ENCODE data around the gene SHMT2. TPM values are rescaled to one million over a fixed set of nuclear protein-coding genes. Genes with fewer than 3 reads are reported as not detected.
A peak's percentile ranks its signal among the peaks of the same experiment; 100 is the strongest.

SHMT2 gene
- total and polyA plus RNA-seq, 9 of the 15 experiments (the other 6 are each of a cell fraction or from before 2014, with no cell fraction given) = 46.1 to 319 (median 115) TPM

DNA sequence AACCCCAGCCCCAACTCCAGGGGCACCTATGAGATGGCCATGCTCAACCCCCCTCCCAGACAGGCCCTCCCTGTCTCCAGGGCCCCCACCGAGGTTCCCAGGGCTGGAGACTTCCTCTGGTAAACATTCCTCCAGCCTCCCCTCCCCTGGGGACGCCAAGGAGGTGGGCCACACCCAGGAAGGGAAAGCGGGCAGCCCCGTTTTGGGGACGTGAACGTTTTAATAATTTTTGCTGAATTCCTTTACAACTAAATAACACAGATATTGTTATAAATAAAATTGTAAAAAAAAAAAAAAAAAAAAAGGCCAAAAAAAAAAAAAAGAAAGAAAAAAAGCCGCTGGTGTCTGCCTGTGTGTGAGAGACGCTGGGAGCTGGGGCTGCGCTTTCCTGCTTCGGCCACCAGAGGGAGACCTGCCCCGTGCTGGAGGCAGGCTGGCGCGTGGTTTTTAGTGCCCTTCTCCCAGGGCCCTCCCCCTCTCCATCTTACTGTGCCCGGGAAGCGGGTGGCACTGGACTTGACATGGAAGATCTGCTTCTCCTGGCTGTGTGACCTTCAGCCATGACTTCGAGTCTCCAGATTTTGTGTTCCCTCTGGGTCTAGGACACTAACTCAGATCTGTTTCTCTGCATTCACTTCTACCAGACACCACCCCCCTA is 16.3 kb upstream of the SHMT2 start (continued):
- TF ChIP-seq, protein P1, sequence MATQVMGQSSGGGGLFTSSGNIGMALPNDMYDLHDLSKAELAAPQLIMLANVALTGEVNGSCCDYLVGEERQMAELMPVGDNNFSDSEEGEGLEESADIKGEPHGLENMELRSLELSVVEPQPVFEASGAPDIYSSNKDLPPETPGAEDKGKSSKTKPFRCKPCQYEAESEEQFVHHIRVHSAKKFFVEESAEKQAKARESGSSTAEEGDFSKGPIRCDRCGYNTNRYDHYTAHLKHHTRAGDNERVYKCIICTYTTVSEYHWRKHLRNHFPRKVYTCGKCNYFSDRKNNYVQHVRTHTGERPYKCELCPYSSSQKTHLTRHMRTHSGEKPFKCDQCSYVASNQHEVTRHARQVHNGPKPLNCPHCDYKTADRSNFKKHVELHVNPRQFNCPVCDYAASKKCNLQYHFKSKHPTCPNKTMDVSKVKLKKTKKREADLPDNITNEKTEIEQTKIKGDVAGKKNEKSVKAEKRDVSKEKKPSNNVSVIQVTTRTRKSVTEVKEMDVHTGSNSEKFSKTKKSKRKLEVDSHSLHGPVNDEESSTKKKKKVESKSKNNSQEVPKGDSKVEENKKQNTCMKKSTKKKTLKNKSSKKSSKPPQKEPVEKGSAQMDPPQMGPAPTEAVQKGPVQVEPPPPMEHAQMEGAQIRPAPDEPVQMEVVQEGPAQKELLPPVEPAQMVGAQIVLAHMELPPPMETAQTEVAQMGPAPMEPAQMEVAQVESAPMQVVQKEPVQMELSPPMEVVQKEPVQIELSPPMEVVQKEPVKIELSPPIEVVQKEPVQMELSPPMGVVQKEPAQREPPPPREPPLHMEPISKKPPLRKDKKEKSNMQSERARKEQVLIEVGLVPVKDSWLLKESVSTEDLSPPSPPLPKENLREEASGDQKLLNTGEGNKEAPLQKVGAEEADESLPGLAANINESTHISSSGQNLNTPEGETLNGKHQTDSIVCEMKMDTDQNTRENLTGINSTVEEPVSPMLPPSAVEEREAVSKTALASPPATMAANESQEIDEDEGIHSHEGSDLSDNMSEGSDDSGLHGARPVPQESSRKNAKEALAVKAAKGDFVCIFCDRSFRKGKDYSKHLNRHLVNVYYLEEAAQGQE (IDR thresholded peaks at IDR 0.05; ENCODE audit: borderline replicate concordance) = peak; percentile 78
- TF ChIP-seq, protein P1 (CRISPR knock-in tag; IDR thresholded peaks at IDR 0.05; ENCODE audit: low read depth) = no peak
- TF ChIP-seq, protein P2, sequence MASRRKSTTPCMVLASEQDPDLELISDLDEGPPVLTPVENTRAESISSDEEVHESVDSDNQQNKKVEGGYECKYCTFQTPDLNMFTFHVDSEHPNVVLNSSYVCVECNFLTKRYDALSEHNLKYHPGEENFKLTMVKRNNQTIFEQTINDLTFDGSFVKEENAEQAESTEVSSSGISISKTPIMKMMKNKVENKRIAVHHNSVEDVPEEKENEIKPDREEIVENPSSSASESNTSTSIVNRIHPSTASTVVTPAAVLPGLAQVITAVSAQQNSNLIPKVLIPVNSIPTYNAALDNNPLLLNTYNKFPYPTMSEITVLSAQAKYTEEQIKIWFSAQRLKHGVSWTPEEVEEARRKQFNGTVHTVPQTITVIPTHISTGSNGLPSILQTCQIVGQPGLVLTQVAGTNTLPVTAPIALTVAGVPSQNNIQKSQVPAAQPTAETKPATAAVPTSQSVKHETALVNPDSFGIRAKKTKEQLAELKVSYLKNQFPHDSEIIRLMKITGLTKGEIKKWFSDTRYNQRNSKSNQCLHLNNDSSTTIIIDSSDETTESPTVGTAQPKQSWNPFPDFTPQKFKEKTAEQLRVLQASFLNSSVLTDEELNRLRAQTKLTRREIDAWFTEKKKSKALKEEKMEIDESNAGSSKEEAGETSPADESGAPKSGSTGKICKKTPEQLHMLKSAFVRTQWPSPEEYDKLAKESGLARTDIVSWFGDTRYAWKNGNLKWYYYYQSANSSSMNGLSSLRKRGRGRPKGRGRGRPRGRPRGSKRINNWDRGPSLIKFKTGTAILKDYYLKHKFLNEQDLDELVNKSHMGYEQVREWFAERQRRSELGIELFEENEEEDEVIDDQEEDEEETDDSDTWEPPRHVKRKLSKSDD (conservative IDR thresholded peaks at IDR 0.05; ENCODE audit: low read length) = no peak
- no peak for TF ChIP-seq FOXM1 (IDR thresholded peaks at IDR 0.05; ENCODE audit: low read depth)
- no peak for TF ChIP-seq FOXM1 (CRISPR knock-in tag; IDR thresholded peaks at IDR 0.05; ENCODE audit: low read depth)
- TF ChIP-seq, protein P3, sequence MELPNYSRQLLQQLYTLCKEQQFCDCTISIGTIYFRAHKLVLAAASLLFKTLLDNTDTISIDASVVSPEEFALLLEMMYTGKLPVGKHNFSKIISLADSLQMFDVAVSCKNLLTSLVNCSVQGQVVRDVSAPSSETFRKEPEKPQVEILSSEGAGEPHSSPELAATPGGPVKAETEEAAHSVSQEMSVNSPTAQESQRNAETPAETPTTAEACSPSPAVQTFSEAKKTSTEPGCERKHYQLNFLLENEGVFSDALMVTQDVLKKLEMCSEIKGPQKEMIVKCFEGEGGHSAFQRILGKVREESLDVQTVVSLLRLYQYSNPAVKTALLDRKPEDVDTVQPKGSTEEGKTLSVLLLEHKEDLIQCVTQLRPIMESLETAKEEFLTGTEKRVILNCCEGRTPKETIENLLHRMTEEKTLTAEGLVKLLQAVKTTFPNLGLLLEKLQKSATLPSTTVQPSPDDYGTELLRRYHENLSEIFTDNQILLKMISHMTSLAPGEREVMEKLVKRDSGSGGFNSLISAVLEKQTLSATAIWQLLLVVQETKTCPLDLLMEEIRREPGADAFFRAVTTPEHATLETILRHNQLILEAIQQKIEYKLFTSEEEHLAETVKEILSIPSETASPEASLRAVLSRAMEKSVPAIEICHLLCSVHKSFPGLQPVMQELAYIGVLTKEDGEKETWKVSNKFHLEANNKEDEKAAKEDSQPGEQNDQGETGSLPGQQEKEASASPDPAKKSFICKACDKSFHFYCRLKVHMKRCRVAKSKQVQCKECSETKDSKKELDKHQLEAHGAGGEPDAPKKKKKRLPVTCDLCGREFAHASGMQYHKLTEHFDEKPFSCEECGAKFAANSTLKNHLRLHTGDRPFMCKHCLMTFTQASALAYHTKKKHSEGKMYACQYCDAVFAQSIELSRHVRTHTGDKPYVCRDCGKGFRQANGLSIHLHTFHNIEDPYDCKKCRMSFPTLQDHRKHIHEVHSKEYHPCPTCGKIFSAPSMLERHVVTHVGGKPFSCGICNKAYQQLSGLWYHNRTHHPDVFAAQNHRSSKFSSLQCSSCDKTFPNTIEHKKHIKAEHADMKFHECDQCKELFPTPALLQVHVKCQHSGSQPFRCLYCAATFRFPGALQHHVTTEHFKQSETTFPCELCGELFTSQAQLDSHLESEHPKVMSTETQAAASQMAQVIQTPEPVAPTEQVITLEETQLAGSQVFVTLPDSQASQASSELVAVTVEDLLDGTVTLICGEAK (IDR thresholded peaks at IDR 0.05) = peak; percentile 74
- TF ChIP-seq, protein P3 (CRISPR knock-in tag; IDR thresholded peaks at IDR 0.05) = peak; percentile 59; the same call in 1 of the 2 replicates

All from K562 (cell line).